GM12878 (cell line): ENCODE data around the gene POLE2. TPM values are rescaled to one million over a fixed set of nuclear protein-coding genes. Genes with fewer than 3 reads are reported as not detected.

Experiments used
- BCL11A ChIP-seq: IDR thresholded peaks from 2 replicates; pipeline ENCODE4 v1.6.1; 2011; ENCODE audit warnings: low read depth, low read length
- MTA2 ChIP-seq: fragments of 450-650 bp; IDR thresholded peaks from 2 replicates; pipeline ENCODE4 v1.6.1; 2016; ENCODE audit warnings: low read depth, mild to moderate bottlenecking, moderate library complexity
- MXI1 ChIP-seq: fragments of 150-350 bp; IDR thresholded peaks from 2 replicates; pipeline ENCODE4 v1.6.1; 2011; ENCODE audit warnings: low read depth, mild to moderate bottlenecking, inconsistent platforms, low read length, improper control_type of control experiment
- NFXL1 ChIP-seq: fragments of 450-650 bp; IDR thresholded peaks from 2 replicates; pipeline ENCODE4 v1.6.1; 2017; ENCODE audit warnings: antibody characterized with exemption, mild to moderate bottlenecking, borderline replicate concordance
- RAD51 ChIP-seq: fragments of 450-650 bp; IDR thresholded peaks from 2 replicates; pipeline ENCODE4 v1.6.1; 2016; ENCODE audit warnings: moderate library complexity, mild to moderate bottlenecking, inconsistent platforms
- SKIL ChIP-seq: fragments of 450-650 bp; IDR thresholded peaks from 2 replicates; pipeline ENCODE4 v1.6.1; 2017; ENCODE audit warnings: mild to moderate bottlenecking, low read depth, inconsistent platforms; ENCODE audit not compliant: poor library complexity, severe bottlenecking
- SMC3 ChIP-seq: IDR thresholded peaks from 2 replicates; pipeline ENCODE4 v1.6.1; 2011; ENCODE audit warnings: low read length, improper control_type of control experiment, borderline replicate concordance
- SUPT20H ChIP-seq: IDR thresholded peaks from 2 replicates; pipeline ENCODE4 v1.6.1; 2011; ENCODE audit warnings: low read depth, mild to moderate bottlenecking, low read length, moderate library complexity, borderline replicate concordance; ENCODE audit not compliant: control insufficient read depth
- SUZ12 ChIP-seq: fragments of 200-600 bp; sonication (generic); IDR thresholded peaks from one replicate; pipeline ENCODE4 v1.6.1; 2018; ENCODE audit warnings: antibody characterized with exemption, mild to moderate bottlenecking; ENCODE audit not compliant: unreplicated experiment
- TAF1 ChIP-seq: IDR thresholded peaks from 2 replicates; pipeline ENCODE4 v1.6.1; 2011; ENCODE audit warnings: mild to moderate bottlenecking, low read depth, low read length, borderline replicate concordance
- ZBED1 ChIP-seq: IDR thresholded peaks from 2 replicates; pipeline ENCODE4 v1.6.1; 2016; ENCODE audit warnings: borderline replicate concordance
- ZSCAN29 ChIP-seq: fragments of 450-650 bp; IDR thresholded peaks from 2 replicates; pipeline ENCODE4 v1.6.1; 2017; ENCODE audit warnings: mild to moderate bottlenecking, moderate library complexity
- polyA plus RNA-seq, 11 experiments: library from polyadenylated mRNA; depleted of rRNA in 4 of 11; unstranded in 6 of 11; stranded (reverse) in 5 of 11; fragments of >200 nt; fragmentation: Nextera tagmentation in 4 of 11; fragmentation: Illumina TruSeq in 1 of 11; extraction: Ambion mirVana in 4 of 11; extraction: Trizol in 1 of 11; gene quantifications; 1 replicate in 1 of 11; 2 replicates in 10 of 11; pipeline versions ENCODE4 v1.2.1 to v1.2.3, GENCODE V29; 2011 to 2016; ENCODE audit warnings: inconsistent platforms in 2 of 11, missing spikeins in 2 of 11, low read depth in 1 of 11
- total RNA-seq, 4 experiments: library from RNA; depleted of rRNA in 3 of 4; stranded (reverse); fragments of >200 nt in 3 of 4; fragmentation: Illumina TruSeq in 1 of 4; extraction: Trizol in 1 of 4; gene quantifications; 2 replicates each; pipeline versions ENCODE4 v1.2.1 to v1.2.3, GENCODE V29; 2013 to 2021
- TF ChIP-seq, protein P1 (sequence below): fragments of 150-350 bp; IDR thresholded peaks from 2 replicates; pipeline ENCODE4 v1.6.1; 2016; ENCODE audit warnings: low read depth, low read length
- TF ChIP-seq, protein P2 (sequence below): fragments of 450-650 bp; IDR thresholded peaks from 2 replicates; pipeline ENCODE4 v1.6.1; 2016; ENCODE audit warnings: mild to moderate bottlenecking
- TF ChIP-seq, protein P3 (sequence below): fragments of 450-650 bp; IDR thresholded peaks from 2 replicates; pipeline ENCODE4 v1.6.1; 2018; ENCODE audit warnings: mild to moderate bottlenecking, low read depth, moderate library complexity; ENCODE audit not compliant: partially characterized antibody

POLE2 gene
- total and polyA plus RNA-seq, 10 of the 15 experiments (the other 5 are each of a cell fraction or from before 2014, with no cell fraction given) = 22.0 to 45.6 (median 38.8) TPM

- TF ChIP-seq, protein P1, sequence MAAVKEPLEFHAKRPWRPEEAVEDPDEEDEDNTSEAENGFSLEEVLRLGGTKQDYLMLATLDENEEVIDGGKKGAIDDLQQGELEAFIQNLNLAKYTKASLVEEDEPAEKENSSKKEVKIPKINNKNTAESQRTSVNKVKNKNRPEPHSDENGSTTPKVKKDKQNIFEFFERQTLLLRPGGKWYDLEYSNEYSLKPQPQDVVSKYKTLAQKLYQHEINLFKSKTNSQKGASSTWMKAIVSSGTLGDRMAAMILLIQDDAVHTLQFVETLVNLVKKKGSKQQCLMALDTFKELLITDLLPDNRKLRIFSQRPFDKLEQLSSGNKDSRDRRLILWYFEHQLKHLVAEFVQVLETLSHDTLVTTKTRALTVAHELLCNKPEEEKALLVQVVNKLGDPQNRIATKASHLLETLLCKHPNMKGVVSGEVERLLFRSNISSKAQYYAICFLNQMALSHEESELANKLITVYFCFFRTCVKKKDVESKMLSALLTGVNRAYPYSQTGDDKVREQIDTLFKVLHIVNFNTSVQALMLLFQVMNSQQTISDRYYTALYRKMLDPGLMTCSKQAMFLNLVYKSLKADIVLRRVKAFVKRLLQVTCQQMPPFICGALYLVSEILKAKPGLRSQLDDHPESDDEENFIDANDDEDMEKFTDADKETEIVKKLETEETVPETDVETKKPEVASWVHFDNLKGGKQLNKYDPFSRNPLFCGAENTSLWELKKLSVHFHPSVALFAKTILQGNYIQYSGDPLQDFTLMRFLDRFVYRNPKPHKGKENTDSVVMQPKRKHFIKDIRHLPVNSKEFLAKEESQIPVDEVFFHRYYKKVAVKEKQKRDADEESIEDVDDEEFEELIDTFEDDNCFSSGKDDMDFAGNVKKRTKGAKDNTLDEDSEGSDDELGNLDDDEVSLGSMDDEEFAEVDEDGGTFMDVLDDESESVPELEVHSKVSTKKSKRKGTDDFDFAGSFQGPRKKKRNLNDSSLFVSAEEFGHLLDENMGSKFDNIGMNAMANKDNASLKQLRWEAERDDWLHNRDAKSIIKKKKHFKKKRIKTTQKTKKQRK = no peak
- TF ChIP-seq BCL11A (no peak), MTA2 (no peak), SKIL (no peak), SMC3 (no peak), ZBED1 (no peak), SUPT20H (no peak), TAF1 (no peak), RAD51 (no peak), NFXL1 (no peak), ZSCAN29 (no peak), MXI1 (peak; percentile 92), SUZ12 (no peak)
- TF ChIP-seq, protein P2, sequence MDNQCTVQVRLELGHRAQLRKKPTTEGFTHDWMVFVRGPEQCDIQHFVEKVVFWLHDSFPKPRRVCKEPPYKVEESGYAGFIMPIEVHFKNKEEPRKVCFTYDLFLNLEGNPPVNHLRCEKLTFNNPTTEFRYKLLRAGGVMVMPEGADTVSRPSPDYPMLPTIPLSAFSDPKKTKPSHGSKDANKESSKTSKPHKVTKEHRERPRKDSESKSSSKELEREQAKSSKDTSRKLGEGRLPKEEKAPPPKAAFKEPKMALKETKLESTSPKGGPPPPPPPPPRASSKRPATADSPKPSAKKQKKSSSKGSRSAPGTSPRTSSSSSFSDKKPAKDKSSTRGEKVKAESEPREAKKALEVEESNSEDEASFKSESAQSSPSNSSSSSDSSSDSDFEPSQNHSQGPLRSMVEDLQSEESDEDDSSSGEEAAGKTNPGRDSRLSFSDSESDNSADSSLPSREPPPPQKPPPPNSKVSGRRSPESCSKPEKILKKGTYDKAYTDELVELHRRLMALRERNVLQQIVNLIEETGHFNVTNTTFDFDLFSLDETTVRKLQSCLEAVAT = no peak; the same call in 1 of the 2 replicates
- TF ChIP-seq, protein P3, sequence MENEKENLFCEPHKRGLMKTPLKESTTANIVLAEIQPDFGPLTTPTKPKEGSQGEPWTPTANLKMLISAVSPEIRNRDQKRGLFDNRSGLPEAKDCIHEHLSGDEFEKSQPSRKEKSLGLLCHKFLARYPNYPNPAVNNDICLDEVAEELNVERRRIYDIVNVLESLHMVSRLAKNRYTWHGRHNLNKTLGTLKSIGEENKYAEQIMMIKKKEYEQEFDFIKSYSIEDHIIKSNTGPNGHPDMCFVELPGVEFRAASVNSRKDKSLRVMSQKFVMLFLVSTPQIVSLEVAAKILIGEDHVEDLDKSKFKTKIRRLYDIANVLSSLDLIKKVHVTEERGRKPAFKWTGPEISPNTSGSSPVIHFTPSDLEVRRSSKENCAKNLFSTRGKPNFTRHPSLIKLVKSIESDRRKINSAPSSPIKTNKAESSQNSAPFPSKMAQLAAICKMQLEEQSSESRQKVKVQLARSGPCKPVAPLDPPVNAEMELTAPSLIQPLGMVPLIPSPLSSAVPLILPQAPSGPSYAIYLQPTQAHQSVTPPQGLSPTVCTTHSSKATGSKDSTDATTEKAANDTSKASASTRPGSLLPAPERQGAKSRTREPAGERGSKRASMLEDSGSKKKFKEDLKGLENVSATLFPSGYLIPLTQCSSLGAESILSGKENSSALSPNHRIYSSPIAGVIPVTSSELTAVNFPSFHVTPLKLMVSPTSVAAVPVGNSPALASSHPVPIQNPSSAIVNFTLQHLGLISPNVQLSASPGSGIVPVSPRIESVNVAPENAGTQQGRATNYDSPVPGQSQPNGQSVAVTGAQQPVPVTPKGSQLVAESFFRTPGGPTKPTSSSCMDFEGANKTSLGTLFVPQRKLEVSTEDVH = no peak
Measured at GRCh38 chr14:49634547-49635334, 53.3 kb downstream of the POLE2 start, which contains the start of gene DNAAF2 (continued).
